Astrocyte of the cerebellum (primary cell): Measurements from ENCODE around the gene ARSJ.

Experiments used
- DNase-seq: peaks from one replicate; pipeline ENCODE4 v3.0.0-alpha.2; 2011; ENCODE audit warnings: low read depth
- H3K4me3 ChIP-seq: 2 replicates; pipeline ENCODE4 v1.5.1; 2011; ENCODE audit warnings: mild to moderate bottlenecking, low read depth, low read length, moderate library complexity
- CTCF ChIP-seq: IDR thresholded peaks from 2 replicates; pipeline ENCODE4 v1.5.1; 2012; ENCODE audit warnings: low read length, low read depth, moderate library complexity, mild to moderate bottlenecking; ENCODE audit errors: missing control alignments
- in situ Hi-C: cut with HindIII; loops from 2 replicates; pipeline ENCODE4 v1.10.0; 2017; ENCODE audit warnings: low sequenced_read_pairs

ARSJ gene

GRCh38 chr4:113977526-113977855, 2.0 kb downstream of the ARSJ start:
- no peak for DNase-seq
- H3K4me3 ChIP-seq, result peak overlapping the region; percentile 81
- TF ChIP-seq CTCF, result no peak

GRCh38 chr4:113976741-113977525, 2.5 kb downstream of the ARSJ start:
- peak overlapping the region; percentile 81 for H3K4me3 ChIP-seq
- no peak for DNase-seq

More at GRCh38 chr4:113977526-113977855, 2.0 kb downstream of the ARSJ start:
- in situ Hi-C loops, result no loop called here

GRCh38 chr4:113975578-113975977, 3.9 kb downstream of the ARSJ start:
- in situ Hi-C loops, result no loop called here
- H3K4me3 ChIP-seq, result peak overlapping the region; percentile 81
- no peak for DNase-seq
- TF ChIP-seq CTCF, result no peak

More at GRCh38 chr4:113976741-113977525, 2.5 kb downstream of the ARSJ start:
- in situ Hi-C loops, result no loop called here
- TF ChIP-seq CTCF, result no peak

- in situ Hi-C loops, result no loop called here
- DNase-seq, result no peak
- no peak overlapping the region for H3K4me3 ChIP-seq
- no peak for TF ChIP-seq CTCF
Observed at GRCh38 chr4:113974467-113974866, 5.0 kb downstream of the ARSJ start.

- in situ Hi-C loops, result no loop called here
- TF ChIP-seq CTCF, result no peak
- DNase-seq, result no peak
- H3K4me3 ChIP-seq, result no peak overlapping the region
Observed at GRCh38 chr4:113973345-113973744, 6.1 kb downstream of the ARSJ start.

- H3K4me3 ChIP-seq, result no peak overlapping the region
- no peak for TF ChIP-seq CTCF
- in situ Hi-C loops, result no loop called here
- no peak for DNase-seq
Observed at GRCh38 chr4:113972781-113973180, 6.7 kb downstream of the ARSJ start.
